ENCODE measurements around the gene SMCR8.
A peak's percentile ranks its signal among the peaks of the same experiment; 100 is the strongest.

SMCR8 gene

DNA sequence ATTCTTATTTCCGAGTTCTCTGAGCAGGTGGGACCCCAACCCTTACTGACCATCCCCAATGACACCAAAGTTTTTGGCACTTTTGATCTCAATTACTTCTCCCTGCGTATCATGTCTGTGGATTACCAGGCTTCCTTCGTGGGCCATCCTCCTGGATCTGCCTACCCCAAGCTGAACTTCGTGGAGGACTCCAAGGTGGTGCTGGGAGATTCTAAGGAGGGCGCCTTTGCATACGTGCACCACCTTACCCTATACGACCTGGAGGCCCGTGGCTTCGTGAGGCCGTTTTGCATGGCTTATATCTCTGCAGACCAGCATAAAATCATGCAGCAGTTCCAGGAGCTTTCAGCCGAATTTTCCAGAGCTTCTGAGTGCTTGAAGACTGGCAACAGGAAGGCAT is 868 bp downstream of the SMCR8 start:
- Histone ChIP-seq H3K27me3 (no peaks in the 10 kb centered on the region), H3K4me2 (peak overlapping the region; percentile 94), H3K4me3 (peak overlapping the region; percentile 93), H3K9ac (peak overlapping the region; percentile 95), H3K9me3 (no peaks in the 10 kb centered on the region), H3K36me3 (peaks cover 70% of the 10 kb centered on the region), H3K27ac (peak overlapping the region; percentile 91), H4K20me1 (peaks cover 80% of the 10 kb centered on the region), H3K4me1 (peaks cover 82% of the 10 kb centered on the region)
- no peak for TF ChIP-seq Cebpa-rat (IDR thresholded peaks at IDR 0.05)

DNA sequence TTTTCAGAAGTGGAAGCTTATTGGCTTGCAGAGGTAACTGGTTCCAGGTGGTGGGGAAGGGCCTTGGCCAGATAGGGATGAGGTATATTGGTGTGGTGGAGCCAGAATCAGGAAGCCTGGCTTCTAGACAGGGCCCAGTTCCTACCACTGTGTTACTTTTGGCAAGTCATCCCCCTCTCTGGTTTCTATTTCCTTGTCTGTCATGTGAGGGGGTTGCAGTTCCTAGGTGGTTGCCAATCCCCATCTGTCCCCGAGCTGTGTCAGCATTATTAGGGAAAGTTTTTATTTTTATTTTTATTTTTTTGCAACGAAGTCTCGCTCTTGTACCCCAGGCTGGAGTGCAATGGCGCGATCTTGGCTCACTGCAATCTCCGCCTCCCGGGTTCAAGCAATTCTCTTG is 3.0 kb downstream of the SMCR8 start:
- H3K27me3 ChIP-seq, result no peaks in the 10 kb centered on the region
- no peak for TF ChIP-seq Cebpa-rat (IDR thresholded peaks at IDR 0.05)
- H3K4me1 ChIP-seq, result peaks cover 62% of the 10 kb centered on the region
- H3K4me2 ChIP-seq, result peak overlapping the region; percentile 94
- peaks cover 71% of the 10 kb centered on the region for H4K20me1 ChIP-seq
- H3K9ac ChIP-seq, result peak overlapping the region; percentile 64
- no peak overlapping the region for H3K4me3 ChIP-seq
- peaks cover 63% of the 10 kb centered on the region for H3K36me3 ChIP-seq
- no peaks in the 10 kb centered on the region for H3K9me3 ChIP-seq
- H3K27ac ChIP-seq, result 0 out of 2 replicates have a peak overlapping the region, but pooled peaks have one; percentile 4

DNA sequence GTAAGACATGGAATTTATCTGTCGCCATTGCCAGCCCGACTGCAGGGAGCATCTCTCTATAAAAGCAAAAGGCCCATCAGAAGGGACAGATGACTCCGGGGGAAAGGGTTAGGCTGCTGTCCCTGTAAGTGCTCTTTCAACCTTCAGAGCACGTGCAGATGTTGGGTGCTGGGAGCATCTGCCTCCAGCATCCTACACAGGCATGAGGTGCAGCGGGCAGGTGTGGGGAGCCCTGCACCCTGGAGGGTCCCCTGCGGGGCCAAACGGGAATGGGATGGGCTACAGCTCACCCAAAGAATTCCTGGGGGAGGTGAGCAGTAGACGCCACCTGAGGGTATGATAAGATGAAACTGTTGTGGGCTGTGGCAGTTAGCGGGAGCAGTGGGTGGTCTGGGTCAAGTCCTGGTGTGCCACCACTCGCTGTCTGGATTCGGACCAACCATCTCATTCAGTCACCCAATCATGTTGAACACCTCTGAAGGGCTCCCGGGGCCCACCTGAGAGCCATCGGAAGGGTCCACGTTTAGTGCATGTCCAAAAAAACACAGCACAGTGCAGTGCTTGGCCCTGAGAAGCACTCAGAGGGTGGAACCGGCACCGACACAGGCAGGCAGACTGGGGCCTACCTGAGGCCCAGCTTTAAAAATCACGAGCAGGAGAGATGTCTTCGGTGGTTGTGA is 3.8 kb downstream of the SMCR8 start:
- Histone ChIP-seq H3K4me1 (peaks cover 54% of the 10 kb centered on the region), H4K20me1 (peaks cover 71% of the 10 kb centered on the region), H3K27me3 (no peaks in the 10 kb centered on the region), H3K4me2 (peak overlapping the region; percentile 94), H3K36me3 (peaks cover 70% of the 10 kb centered on the region), H3K27ac (no peak overlapping the region), H3K4me3 (no peak overlapping the region), H3K9me3 (no peaks in the 10 kb centered on the region), H3K9ac (peak overlapping the region; percentile 64)
- TF ChIP-seq Cebpa-rat (IDR thresholded peaks at IDR 0.05), result no peak

DNA sequence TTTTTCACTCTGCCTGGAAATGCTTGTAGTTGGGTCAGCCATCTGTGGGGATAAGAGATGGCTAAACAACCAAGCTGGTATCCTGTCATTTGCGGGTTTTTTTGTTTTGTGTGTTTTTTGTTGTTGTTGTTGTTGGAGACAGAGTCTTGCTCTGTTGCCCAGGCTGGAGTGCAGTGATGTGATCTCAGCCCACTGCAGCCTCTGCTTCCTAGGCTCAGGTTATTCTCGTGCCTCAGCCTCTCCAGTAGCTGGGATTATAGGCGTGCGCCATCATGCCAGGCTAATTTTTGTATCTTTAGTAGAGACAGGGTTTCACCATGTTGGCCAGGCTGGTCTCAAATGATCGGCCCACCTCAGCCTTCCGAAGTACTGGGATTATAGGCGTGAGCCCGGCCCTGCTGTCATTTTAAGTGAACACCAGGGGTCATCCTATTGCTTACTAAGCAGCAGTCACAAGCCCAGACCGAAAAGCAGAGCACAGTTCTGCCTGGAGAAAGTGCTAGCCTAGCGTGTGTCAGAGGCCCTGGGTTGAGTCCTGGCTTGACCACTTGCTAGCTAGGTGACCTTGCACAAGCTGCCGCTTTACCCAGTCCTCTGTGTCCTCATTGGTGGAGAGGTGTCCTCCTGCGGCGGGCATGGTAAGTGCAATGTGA is 4.6 kb downstream of the SMCR8 start:
- H3K4me3 ChIP-seq, result no peak overlapping the region
- no peak overlapping the region for H3K27ac ChIP-seq
- no peak for TF ChIP-seq Cebpa-rat (IDR thresholded peaks at IDR 0.05)
- H3K27me3 ChIP-seq, result no peaks in the 10 kb centered on the region
- H3K4me1 ChIP-seq, result peaks cover 53% of the 10 kb centered on the region
- H3K9me3 ChIP-seq, result no peaks in the 10 kb centered on the region
- peaks cover 78% of the 10 kb centered on the region for H3K36me3 ChIP-seq
- H3K4me2 ChIP-seq, result peak overlapping the region; percentile 94
- peaks cover 77% of the 10 kb centered on the region for H4K20me1 ChIP-seq
- peak overlapping the region; percentile 22; the same call in 1 of the 2 replicates for H3K9ac ChIP-seq

DNA sequence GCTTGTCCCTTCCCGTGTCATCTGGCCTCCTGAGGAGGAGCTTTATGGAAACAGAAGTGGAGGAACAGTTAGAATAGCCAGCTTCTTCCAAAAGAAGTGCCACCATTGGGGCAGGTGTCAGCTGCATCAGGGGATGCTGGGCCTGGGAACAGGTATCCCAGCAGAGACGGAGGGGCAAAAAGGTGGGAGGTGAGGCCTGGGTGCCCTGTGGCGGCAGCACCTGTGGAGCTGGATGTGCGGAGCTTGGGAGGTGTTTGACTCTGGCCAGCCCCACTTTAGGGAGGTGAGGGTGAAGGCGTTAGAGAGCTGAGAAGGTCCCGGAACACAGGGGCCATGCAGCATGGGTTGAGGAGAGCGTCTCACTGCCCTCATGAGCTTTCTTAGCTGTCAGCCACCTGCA is 5.2 kb downstream of the SMCR8 start:
- Histone ChIP-seq H3K9ac (0 out of 2 replicates have a peak overlapping the region, but pooled peaks have one; percentile 19), H3K9me3 (no peaks in the 10 kb centered on the region), H3K4me2 (0 out of 2 replicates have a peak overlapping the region, but pooled peaks have one; percentile 94), H4K20me1 (peaks cover 83% of the 10 kb centered on the region), H3K36me3 (peaks cover 84% of the 10 kb centered on the region), H3K27me3 (no peaks in the 10 kb centered on the region), H3K4me3 (no peak overlapping the region), H3K4me1 (peaks cover 53% of the 10 kb centered on the region), H3K27ac (no peak overlapping the region)
- no peak for TF ChIP-seq Cebpa-rat (IDR thresholded peaks at IDR 0.05)

DNA sequence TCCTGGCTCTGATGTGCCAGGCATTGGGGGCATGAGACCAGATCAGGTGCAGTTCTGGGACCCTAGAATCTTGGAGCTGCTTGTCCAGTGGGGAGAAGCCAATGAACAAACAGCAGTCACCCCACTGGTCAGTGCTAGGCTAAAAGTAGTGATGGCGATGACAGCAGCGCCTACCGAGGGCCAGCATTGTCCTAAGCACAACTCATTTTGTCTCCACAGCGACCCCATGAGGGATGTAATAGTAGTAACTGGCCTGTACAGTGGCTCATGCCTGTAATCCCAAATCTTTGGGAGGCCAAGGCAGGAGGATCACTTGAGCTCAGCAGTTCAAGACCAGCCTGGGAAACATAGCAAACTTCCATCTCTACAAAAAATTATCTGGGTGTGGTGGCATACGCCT is 6.2 kb downstream of the SMCR8 start:
- H3K9me3 ChIP-seq, result no peaks in the 10 kb centered on the region
- no peak overlapping the region for H3K27ac ChIP-seq
- H3K4me1 ChIP-seq, result peaks cover 45% of the 10 kb centered on the region
- no peak for TF ChIP-seq Cebpa-rat (IDR thresholded peaks at IDR 0.05)
- peaks cover 93% of the 10 kb centered on the region for H3K36me3 ChIP-seq
- H3K4me2 ChIP-seq, result no peak overlapping the region
- H3K4me3 ChIP-seq, result no peak overlapping the region
- no peak overlapping the region for H3K9ac ChIP-seq
- H4K20me1 ChIP-seq, result peaks cover 90% of the 10 kb centered on the region
- H3K27me3 ChIP-seq, result no peaks in the 10 kb centered on the region

DNA sequence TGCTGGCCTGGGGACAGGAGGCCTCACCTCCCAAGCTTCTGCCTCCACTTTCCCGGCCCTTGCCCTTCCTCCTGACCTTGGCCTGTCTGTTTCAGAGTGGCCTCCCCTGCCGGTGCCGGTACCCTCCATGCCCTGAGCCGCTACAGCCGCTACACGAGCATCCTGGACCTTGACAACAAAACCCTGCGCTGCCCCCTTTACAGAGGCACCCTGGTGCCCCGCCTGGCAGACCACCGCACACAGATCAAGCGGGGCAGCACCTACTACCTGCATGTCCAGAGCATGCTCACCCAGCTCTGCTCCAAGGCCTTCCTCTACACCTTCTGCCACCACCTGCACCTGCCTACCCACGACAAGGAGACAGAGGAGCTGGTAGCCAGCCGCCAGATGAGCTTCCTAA is 7.4 kb downstream of the SMCR8 start:
- Histone ChIP-seq H3K9ac (no peak overlapping the region), H4K20me1 (peaks cover 90% of the 10 kb centered on the region)
- TF ChIP-seq Cebpa-rat (IDR thresholded peaks at IDR 0.05), result no peak

DNA sequence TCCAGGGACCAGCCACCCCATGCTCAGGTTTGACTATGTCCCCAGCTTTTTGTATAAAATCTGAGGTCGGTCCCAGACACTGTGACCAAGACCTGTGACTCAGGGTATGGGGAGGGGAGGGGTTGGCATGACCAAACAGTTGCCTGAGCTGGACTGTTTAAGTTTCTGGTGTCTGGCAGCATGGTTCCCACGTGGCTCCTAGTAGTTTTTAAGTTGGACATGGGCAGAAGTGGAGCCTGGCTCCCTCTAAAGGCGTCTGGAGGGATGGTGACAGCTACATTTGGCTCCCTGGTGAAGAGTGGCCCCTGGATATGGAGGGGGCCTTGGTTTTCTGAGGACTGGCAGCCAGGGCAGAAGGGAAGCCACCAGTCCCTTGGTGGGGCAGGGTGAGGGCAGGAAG is 7.9 kb downstream of the SMCR8 start:
- no peak overlapping the region for H3K4me2 ChIP-seq

More for the DNA sequence above, 7.4 kb downstream of the SMCR8 start:
- Histone ChIP-seq H3K4me2 (no peak overlapping the region), H3K36me3 (peaks cover 93% of the 10 kb centered on the region), H3K4me3 (no peak overlapping the region), H3K27ac (no peak overlapping the region), H3K9me3 (no peaks in the 10 kb centered on the region), H3K27me3 (no peaks in the 10 kb centered on the region), H3K4me1 (peaks cover 32% of the 10 kb centered on the region)

DNA sequence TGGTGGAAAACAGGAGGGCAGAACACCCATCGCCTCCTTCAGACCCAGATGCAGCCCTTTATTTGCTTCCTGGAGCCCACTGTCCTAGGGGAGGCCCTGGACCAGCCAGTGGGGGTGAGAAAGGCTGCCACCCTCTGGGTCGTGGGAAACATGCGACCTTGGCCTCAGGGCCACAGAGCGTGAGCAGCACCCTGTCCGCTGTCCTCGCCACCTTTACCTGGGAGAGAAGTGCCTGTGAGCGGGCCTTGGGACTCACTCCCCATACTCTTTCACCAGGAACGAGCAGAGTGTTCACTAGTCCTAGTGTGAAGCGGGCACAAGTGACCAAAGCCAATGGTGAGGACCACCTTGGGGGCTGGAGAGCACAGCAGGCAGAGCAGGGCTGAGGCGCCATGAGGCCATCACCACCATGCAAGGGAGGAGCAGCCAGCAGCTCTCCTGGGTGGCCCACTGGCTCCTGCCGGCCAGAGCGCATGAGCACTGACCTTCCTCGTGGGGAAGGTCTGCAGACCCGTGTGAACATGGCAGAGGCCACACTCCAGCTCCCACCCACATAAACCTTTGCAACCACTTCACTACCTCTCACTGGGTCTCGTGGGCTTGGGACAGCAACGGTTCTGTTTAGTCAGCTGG is 8.5 kb downstream of the SMCR8 start:
- H3K27ac ChIP-seq, result no peak overlapping the region
- TF ChIP-seq Cebpa-rat (IDR thresholded peaks at IDR 0.05), result no peak
- peaks cover 21% of the 10 kb centered on the region for H3K4me1 ChIP-seq
- H3K36me3 ChIP-seq, result peaks cover 92% of the 10 kb centered on the region
- H3K9me3 ChIP-seq, result no peaks in the 10 kb centered on the region
- H4K20me1 ChIP-seq, result peaks cover 90% of the 10 kb centered on the region
- no peak overlapping the region for H3K4me2 ChIP-seq
- H3K27me3 ChIP-seq, result no peaks in the 10 kb centered on the region
- no peak overlapping the region for H3K4me3 ChIP-seq
- no peak overlapping the region for H3K9ac ChIP-seq

More for the DNA sequence above, 7.9 kb downstream of the SMCR8 start:
- H4K20me1 ChIP-seq, result peaks cover 90% of the 10 kb centered on the region
- H3K9ac ChIP-seq, result no peak overlapping the region
- no peaks in the 10 kb centered on the region for H3K27me3 ChIP-seq
- H3K36me3 ChIP-seq, result peaks cover 92% of the 10 kb centered on the region
- H3K4me3 ChIP-seq, result no peak overlapping the region
- H3K9me3 ChIP-seq, result no peaks in the 10 kb centered on the region
- TF ChIP-seq Cebpa-rat (IDR thresholded peaks at IDR 0.05), result no peak
- H3K4me1 ChIP-seq, result peaks cover 28% of the 10 kb centered on the region
- H3K27ac ChIP-seq, result no peak overlapping the region
